Lung microvascular endothelial cell (primary cell): ENCODE measurements around the gene VASP. TPM values are rescaled to one million over a fixed set of nuclear protein-coding genes. Genes with fewer than 3 reads are reported as not detected.

Experiments
- DNase-seq, 2 donors: peaks; one replicate each; pipeline versions ENCODE4 v3.0.0 to v3.0.0-alpha.2; 2010; ENCODE audit warnings: low read depth in 2 of 2
- total RNA-seq: library from RNA; depleted of rRNA; stranded (reverse); fragments of >200 nt; gene quantifications from 2 replicates; pipeline ENCODE4 v1.2.1, GENCODE V29; 2014

VASP gene
- total RNA-seq: 32.9 and 49.0 TPM in 2 replicates

DNA sequence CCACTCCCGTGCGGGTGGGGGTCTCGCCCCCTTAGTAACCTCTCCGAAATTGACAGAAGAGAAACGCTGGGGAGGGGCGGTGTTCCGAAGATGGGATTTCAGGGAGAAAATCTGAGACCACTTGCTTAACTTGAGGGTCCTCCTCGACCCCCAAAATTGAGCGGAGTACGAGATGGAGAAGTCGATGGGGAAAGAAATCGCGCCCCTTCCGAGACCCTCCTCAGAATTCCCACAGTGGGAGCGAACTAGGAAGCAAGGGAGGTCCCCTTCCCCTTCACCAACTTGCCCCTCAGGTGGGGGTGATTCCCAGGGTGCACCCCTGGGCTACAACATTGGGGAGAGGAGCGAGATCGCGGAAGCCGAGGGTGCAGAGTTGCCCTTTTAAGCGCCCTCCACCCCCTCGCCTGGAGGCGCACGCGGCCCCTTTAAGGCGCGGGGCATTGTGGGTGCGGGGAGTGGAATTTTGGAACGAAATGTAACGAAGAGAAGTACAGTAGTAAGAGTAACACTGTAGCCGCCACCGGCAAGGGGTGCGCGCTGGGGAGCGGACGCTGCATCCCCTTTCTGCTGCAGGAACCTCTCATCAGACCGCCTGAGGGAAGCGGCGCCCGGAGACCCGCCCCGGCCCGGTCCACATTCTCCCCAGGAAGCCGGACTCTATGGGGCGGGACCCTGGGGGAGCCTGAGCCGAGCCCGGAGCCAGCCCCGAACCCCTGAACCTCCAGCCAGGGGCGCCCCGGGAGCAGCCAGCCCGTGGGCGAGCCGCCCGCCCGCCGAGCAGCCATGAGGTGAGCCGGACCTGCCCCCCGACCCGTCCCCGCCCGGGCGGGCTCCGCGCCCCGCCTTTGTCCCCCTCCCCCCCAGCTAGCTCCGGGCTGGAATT lies at the start of gene VASP:
VASP (plus strand) TSS at position 491 of the 883 bp plus-strand sequence; CDS start at position 784, 293 bp downstream.
- DNase-seq: peak; percentile 79 to 83

DNA sequence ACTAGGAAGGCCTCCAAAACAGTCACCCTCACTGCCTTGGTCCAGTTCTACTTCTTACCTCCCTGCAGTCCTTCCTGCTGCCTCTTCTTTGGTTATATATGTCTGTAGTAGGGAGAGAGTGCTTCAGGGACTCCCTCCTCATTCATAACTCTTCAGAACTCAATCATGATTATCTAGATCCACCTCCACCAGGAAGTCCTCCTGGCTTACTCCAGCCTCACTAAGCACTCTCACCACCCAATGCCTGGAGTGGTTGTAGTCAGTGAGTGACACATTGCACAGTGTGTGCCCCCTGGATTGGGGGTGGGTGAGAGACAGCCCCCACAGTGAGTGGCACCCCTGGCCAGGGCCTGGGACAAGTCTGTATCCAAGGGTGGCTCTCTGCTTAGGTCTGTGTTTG lies 49.5 kb upstream of the VASP start:
- DNase-seq: no peak

DNA sequence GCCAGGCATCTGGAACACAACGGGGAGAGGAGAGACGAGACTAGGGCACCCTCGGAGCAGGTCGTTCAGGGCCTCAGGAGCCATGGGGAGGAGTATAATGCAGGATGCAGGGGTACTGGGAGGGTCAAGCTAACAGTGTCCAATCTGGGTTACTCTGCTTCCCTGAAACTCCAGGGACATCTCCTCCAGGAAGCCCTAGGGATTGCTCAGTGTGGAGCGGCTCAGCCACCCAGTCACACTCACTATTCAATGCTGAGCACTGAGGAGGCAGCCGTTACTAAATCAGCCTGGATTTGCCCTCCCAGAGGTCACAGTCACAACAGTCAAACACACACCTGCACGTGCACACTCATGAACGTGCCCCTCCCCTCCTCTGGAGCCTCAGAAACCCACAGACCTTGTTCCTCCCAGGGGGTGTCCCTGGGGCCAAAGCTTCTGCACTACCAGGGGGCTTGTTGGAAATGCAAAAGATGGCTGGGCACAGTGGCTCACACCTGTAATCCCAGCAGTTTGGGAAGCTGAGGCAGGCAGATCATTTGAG lies 46.4 kb upstream of the VASP start:
- no peak for DNase-seq

DNA sequence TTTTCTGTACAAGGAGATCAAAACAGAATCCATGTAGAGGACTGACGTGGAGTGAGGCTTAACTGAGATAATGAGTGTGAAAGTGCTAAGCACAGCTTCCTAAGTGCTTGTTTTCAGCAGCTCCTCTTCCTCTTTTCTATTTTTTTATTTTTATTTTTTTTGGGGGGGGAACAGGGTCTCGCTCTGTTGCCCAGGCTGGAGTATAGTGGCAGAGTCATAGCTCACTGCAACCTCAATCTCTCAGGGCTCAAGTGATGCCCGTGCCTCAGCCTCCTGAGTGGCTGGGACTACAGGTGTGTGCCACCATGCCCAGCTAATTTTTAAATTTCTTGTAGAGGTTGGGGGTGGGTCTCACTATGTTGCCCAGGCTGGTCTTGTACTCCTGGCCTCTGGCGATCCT lies 45.1 kb upstream of the VASP start:
- no peak for DNase-seq

DNA sequence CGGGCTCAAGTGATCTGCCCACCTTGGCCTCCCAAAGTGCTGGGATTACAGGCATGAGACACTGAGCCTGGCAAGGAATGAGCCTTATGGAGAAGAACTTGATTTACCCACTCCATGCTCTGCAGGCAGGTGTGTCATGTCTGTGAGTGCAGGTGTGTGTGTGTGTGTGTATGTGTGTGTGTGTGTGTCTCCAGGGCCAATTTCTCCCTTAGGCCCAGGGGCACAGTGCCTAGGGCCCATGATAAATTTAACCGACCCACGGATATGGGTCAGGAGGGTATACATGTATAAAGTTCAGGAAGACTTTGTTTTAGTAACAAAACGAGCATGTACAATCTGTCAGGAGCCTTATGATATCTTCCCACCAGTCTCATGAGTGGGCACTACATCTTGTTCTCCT lies 44.0 kb upstream of the VASP start:
- DNase-seq: no peak

DNA sequence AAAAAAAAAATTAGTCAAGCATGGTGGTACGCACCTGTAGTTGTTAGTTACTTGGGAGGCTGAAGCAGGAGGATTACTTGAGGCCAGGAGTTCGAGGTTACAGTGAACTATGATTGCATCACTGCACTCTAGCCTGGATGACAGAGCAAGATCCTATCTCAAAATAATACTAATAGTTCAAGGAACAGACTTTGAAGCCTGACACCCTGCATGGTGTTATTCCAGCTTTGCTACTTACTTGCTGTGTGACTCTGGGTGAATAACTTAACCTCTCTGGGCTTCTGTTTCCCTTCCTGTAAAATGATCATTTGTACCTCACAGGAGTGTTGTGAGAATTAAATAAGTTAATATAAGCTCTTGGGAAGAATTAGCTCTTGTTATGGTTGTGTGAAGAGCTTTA lies 43.0 kb upstream of the VASP start:
- no peak for DNase-seq

DNA sequence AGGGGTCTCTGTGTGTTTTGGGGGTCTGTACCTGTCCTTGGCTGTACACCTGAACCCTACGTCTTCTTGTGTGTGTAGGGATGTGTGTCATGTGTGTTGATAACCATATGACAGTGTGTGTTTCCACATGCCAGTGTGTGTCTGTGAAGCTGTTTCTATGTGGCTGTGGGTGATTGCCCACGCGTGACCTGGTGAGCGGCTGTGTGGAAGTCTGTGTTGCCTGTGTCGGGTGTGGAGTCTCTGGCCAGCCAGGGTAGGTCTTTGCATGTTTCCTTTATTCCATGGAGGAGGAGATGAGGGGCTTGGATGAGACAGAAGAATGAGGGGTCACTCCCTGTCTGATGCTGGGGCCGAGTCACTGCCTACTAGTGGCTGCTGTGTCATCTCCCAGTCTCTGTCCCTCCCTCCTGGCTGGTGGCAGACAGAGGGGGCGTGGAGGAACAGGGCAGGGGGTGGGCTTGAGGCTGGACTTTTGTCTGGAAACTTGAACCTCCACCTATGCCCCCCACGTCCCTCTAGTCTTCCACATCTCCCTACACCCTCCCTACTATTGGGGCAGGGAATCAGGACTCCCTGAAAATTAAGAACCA lies 42.3 kb upstream of the VASP start:
- DNase-seq: no peak

DNA sequence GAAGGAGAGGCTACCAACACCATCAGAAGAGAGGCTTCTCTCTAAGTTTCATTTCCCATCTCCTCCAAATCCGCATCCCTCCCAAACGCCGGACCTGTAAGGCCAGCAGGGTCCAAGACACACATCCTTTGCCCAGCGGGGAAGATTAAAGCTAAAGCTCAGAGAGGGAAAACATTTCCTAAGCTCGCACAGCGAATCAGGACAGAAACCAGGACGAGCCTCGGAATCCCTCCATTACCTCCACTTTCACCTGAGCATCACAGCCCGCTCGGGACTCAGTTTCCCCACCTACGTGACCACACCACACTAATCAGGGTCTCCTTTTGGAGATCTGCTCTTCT lies 40.2 kb upstream of the VASP start:
- peak; percentile 28 for DNase-seq

DNA sequence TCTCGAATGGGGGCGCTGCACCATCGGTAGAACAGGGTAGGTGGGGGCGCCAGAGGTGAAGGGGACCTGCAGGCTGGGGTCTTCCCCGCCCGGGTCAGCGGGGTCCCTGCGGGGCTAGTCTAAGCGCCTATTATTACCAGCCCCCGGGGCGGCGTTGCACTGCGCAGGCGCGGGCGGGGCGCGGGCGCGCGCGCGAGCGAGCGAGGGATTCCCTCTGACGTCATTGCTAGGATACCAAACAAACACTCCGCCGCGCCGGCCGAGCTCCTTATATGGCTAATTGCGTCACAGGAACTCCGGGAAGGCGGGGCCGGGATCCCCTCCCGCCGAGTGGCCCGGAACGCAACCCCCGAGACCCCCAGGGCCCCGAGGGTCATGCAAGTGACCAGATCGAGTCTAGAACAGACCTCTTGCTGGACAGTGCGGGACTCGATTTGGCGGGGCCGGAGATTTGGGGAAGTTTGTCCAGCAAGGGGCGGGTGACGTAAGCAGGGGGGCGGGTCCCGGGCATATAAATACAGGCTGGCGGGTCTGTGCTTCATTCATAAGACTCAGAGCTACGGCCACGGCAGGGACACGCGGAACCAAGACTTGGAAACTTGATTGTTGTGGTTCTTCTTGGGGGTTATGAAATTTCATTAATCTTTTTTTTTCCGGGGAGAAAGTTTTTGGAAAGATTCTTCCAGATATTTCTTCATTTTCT lies 39.7 kb upstream of the VASP start, which contains the start of gene FOSB:
FOSB (plus strand) TSS at position 541 of the 703 bp plus-strand sequence. CDS start 591 bp downstream, outside the sequence.
- DNase-seq: peak; percentile 95 to 97

DNA sequence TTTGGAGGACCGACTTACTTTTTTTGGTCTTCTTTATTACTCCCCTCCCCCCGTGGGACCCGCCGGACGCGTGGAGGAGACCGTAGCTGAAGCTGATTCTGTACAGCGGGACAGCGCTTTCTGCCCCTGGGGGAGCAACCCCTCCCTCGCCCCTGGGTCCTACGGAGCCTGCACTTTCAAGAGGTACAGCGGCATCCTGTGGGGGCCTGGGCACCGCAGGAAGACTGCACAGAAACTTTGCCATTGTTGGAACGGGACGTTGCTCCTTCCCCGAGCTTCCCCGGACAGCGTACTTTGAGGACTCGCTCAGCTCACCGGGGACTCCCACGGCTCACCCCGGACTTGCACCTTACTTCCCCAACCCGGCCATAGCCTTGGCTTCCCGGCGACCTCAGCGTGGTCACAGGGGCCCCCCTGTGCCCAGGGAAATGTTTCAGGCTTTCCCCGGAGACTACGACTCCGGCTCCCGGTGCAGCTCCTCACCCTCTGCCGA lies 39.1 kb upstream of the VASP start:
- peak in 1 of 2 donors; percentile 45 for DNase-seq

DNA sequence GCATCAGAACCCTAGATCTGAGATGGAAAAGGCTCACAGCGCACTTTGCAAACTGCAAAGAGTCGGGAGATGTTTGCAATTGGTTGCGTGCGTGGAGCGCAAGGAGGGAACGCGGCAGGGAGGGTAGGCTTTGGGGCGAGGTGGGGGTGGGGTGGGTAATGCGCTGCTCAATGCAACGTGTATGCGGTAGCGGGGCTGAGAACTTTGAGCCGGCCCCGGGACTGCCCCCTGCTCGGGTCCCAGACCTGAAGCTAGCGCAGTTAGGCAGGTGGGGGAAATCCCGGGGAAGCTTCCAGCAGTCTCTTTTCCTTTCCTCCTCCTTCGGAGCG lies 38.5 kb upstream of the VASP start:
- DNase-seq: peak in 1 of 2 donors; percentile 59

DNA sequence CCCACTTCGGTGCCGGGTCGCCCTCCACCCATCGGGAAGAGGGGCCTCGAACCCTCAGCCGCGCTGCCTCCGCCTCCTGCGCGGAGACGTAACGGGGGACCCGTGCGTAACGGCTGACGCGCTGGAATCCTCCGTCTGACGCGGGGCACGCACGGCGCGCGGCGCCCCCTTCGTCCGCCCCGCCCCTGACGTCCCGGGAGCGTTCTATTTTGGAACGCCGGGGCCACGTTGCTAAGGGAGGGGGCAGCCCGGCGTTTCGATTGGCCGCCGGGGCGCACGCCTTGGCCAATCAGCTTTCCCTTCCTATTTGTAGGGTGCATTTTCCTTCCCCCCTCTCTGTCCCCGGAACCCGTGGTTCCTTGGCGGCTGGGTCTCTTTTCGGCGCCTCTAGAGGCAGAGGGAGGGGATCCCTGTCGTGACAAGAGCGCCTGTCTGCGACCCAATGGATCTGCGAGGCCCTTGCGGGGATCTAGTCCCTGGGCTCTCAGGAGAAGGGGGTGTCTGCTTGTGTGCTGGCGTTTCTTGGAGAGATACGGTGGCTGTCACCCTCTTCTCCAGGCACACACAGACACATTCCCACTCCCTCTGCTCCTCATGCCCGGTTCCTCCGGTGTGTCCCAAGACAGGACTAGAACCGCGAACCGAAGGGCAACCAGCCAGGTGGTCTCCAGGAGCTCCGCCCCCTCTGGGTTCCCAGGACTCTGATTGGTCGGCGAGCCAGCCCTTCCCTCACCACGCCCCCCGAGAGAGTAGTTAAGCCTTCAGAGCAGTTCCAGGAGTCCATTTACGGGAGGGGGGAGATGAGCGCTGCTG lies 37.9 kb upstream of the VASP start:
- peak; percentile 93 to 95 for DNase-seq

DNA sequence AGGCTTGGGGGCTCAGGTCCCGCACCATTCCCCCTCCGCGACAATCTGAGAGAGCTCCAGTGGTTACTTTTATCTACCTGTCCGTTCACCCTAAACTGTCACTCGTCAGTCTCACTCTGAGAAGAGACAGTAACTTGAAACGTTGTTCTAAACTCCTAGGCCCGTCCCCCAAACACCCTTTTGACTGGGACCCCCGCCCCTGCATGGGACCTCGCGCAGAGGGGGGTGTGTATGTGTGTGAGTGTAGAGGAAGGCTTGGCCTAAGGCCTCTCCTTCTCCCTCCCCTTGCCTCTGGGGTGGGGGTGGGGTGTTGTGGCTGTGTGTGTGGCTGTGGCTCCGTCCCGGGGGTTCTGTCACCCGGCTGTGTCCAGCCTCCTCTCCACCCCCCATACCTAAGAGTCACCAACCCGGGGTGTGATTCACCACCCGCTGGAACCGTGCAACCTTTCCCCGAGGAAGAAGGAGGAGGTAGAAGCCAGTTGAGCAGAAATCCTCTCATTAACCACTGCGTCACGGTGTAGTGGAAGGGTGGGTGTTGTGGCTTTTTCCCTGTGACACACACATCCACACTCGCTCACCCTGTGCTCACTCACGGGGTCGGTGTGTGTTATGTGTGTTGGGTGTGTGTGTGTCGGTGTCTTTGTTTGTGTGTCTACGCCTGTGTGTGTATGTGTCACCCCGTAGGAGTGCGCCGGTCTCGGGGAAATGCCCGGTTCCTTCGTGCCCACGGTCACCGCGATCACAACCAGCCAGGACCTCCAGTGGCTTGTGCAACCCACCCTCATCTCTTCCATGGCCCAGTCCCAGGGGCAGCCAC lies 37.1 kb upstream of the VASP start:
- DNase-seq: peak in 1 of 2 donors; percentile 41

DNA sequence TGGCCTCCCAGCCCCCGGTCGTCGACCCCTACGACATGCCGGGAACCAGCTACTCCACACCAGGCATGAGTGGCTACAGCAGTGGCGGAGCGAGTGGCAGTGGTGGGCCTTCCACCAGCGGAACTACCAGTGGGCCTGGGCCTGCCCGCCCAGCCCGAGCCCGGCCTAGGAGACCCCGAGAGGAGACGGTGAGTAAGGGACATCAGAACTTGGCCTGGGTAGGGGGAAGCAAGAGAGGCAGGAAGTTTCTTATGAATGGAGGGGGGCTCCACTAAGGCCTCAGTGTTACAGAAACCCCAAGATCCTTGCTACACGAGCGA lies 36.6 kb upstream of the VASP start:
- no peak for DNase-seq

DNA sequence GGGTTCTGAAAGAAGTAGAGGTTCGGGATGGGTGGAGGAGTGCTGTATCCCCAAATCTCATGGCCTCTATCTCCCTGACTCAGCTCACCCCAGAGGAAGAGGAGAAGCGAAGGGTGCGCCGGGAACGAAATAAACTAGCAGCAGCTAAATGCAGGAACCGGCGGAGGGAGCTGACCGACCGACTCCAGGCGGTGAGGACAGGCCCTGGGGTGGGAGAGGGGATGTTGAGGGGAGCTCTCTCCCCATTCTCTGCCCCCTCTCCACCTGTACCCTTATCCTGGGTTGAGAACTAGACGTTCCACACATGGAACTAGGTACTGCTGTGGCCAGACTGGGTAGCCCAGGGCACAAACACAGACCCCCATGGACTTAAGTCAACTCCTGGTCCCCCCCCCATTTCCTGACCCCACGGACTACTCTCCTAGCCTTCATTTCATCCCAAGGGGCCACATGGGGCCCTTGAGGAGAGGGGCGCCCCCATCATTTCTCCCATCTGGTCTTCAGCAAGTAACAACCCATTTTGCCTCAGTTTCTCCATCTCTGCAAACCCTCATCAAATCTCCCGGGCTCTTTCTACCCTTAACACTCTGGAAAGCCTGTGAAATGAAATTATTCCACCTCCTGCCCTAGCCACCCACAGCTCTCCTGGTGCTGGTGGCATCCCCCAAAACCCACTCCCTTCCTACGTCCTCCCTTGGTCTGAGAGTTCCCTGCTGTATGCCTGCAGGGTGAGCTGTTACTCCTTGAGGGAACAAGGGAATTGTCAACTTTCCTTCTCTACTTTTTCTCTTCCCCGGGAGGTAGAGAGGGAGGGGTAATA lies 36.0 kb upstream of the VASP start:
- DNase-seq: no peak

DNA sequence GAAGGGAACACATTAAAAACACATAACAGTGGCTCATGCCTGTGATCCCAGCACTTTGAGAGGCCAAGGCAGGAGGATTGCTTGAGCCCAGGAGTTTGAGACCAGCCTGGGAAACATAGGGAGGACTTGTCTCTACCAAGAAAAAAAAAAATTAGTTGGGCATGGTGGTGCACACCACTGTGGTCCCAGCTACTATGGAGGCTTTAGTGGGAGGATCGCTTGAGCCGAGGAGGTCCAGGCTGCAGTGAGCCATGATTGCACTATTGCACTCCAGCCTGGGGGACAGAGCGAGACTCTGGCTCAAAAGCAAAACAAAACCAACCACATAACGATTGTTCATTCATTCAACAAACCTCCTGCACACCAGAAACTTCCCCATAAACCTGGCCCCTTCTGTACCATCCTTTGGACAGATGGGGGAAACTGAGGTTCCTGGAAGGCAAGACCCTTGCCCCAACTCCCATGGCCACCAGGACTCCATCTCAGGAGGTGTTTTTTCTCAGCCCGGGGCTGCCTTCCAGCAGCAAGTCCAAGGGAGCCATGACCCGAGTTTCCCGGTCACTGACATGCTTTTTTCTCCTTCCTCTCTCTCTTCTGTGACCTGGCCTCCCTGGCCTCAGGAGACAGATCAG lies 35.2 kb upstream of the VASP start:
- peak in 1 of 2 donors; percentile 18 for DNase-seq

DNA sequence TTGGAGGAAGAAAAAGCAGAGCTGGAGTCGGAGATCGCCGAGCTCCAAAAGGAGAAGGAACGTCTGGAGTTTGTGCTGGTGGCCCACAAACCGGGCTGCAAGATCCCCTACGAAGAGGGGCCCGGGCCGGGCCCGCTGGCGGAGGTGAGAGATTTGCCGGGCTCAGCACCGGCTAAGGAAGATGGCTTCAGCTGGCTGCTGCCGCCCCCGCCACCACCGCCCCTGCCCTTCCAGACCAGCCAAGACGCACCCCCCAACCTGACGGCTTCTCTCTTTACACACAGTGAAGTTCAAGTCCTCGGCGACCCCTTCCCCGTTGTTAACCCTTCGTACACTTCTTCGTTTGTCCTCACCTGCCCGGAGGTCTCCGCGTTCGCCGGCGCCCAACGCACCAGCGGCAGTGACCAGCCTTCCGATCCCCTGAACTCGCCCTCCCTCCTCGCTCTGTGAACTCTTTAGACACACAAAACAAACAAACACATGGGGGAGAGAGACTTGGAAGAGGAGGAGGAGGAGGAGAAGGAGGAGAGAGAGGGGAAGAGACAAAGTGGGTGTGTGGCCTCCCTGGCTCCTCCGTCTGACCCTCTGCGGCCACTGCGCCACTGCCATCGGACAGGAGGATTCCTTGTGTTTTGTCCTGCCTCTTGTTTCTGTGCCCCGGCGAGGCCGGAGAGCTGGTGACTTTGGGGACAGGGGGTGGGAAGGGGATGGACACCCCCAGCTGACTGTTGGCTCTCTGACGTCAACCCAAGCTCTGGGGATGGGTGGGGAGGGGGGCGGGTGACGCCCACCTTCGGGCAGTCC lies 34.5 kb upstream of the VASP start:
- DNase-seq: no peak

DNA sequence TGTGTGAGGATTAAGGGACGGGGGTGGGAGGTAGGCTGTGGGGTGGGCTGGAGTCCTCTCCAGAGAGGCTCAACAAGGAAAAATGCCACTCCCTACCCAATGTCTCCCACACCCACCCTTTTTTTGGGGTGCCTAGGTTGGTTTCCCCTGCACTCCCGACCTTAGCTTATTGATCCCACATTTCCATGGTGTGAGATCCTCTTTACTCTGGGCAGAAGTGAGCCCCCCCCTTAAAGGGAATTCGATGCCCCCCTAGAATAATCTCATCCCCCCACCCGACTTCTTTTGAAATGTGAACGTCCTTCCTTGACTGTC lies 34.0 kb upstream of the VASP start:
- DNase-seq: peak in 1 of 2 donors; percentile 31
